Measurements from ENCODE around the gene ILDR1.

Gene ILDR1

GRCh38 chr3:122032531-122032930 is 10.5 kb upstream of the ILDR1 start:
- Histone ChIP-seq H3K27me3 (ENCODE audit: insufficient read depth, insufficient read length) (no peaks in the 10 kb centered on the region), H3K9ac (ENCODE audit: insufficient read length, low read depth) (no peak overlapping the region), H3K4me1 (ENCODE audit: insufficient read depth, insufficient read length) (no peaks in the 10 kb centered on the region), H3K9me3 (ENCODE audit: insufficient read depth, low read length) (peaks cover 25% of the 10 kb centered on the region), H3K4me3 (ENCODE audit: insufficient read length, low read depth) (no peak overlapping the region), H3K36me3 (ENCODE audit: insufficient read depth, insufficient read length, low read length) (no peaks in the 10 kb centered on the region)
- TF ChIP-seq SUZ12 (IDR thresholded peaks at IDR 0.05; ENCODE audit: extremely low read depth, insufficient read depth, insufficient read length) (no peak), YY1 (IDR thresholded peaks at IDR 0.05; ENCODE audit: insufficient read depth, insufficient read length) (no peak)
- no peak for DNase-seq (ENCODE audit: low read depth, low spot score)

- Histone ChIP-seq H3K36me3 (ENCODE audit: insufficient read depth, insufficient read length, low read length) (no peaks in the 10 kb centered on the region), H3K9ac (ENCODE audit: insufficient read length, low read depth) (no peak overlapping the region), H3K4me1 (ENCODE audit: insufficient read depth, insufficient read length) (no peaks in the 10 kb centered on the region), H3K9me3 (ENCODE audit: insufficient read depth, low read length) (peaks cover 11% of the 10 kb centered on the region; the same call in 1 of the 2 replicates), H3K27me3 (ENCODE audit: insufficient read depth, insufficient read length) (no peaks in the 10 kb centered on the region), H3K4me3 (ENCODE audit: insufficient read length, low read depth) (no peak overlapping the region)
- no peak for TF ChIP-seq ZNF274 (IDR thresholded peaks at IDR 0.05; ENCODE audit: low read depth, low read length)
- TF ChIP-seq SUZ12 (IDR thresholded peaks at IDR 0.05; ENCODE audit: extremely low read depth, insufficient read depth, insufficient read length): no peak
- TF ChIP-seq YY1 (IDR thresholded peaks at IDR 0.05; ENCODE audit: insufficient read depth, insufficient read length): no peak
- no peak for DNase-seq (ENCODE audit: low read depth, low spot score)
Observed at GRCh38 chr3:122031123-122031468, 9.0 kb upstream of the ILDR1 start.

DNA sequence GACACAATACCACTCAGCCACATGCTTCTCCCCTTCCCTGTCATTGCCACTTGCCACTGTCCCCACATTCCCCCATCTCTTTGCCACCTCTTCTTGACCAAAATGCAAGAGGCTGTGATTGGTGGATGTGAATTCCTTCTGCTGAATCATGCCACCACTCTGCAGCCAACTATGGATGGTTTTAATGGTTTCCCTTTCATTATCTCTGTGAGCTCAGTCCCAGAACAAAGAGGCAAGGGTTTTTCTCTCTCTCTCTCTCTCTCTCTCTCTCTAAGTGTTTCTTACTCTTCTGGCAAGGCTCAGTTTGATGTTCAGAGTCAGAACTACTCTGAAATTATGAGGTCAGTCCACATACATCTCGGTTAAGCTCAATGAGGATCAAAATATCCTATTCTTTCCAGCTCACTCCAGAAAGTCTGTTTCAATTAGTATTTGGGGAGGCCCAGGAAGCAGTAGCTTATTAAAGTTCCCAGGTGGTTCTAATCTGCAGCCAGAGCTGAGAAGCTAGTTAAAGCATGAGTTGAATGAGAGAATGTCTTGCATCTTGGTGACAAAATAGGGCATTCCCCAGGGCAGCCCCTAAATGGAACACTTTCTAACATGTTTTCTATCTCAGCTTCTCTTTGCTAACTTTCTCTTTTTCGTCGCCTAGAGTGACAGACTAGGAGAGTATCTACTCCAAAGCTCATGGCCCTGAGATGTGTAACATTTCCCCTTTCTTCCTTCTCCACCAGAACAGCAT is 8.5 kb upstream of the ILDR1 start:
- Histone ChIP-seq H3K4me3 (ENCODE audit: insufficient read length, low read depth) (no peak overlapping the region), H3K36me3 (ENCODE audit: insufficient read depth, insufficient read length, low read length) (no peaks in the 10 kb centered on the region), H3K9ac (ENCODE audit: insufficient read length, low read depth) (no peak overlapping the region), H3K27me3 (ENCODE audit: insufficient read depth, insufficient read length) (no peaks in the 10 kb centered on the region), H3K4me1 (ENCODE audit: insufficient read depth, insufficient read length) (no peaks in the 10 kb centered on the region), H3K9me3 (ENCODE audit: insufficient read depth, low read length) (peaks cover 5% of the 10 kb centered on the region; the same call in 1 of the 2 replicates)
- DNase-seq (ENCODE audit: low read depth, low spot score): peak; percentile 11
- TF ChIP-seq ZNF274 (IDR thresholded peaks at IDR 0.05; ENCODE audit: low read depth, low read length) (no peak), SUZ12 (IDR thresholded peaks at IDR 0.05; ENCODE audit: extremely low read depth, insufficient read depth, insufficient read length) (no peak), YY1 (IDR thresholded peaks at IDR 0.05; ENCODE audit: insufficient read depth, insufficient read length) (no peak)

DNA sequence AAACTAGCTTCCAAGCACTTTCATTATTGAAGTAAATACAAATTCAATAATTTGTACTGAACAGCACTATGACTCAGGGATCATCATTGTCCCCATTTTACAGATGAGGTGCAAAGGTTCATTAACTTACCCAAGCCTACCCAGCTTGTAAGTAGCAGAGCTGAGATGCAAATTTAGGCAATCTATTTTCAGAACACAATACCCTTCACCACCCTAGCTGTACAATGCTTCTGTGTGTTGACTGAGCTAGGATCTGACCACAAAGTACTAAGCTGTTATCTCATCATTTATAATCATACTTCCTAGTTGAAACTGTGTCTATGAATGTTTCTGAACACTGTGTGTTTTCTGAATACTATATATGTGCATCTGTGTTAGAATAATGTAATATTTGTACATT is 3.2 kb upstream of the ILDR1 start:
- Histone ChIP-seq H3K4me3 (ENCODE audit: insufficient read length, low read depth) (no peak overlapping the region), H3K4me1 (ENCODE audit: insufficient read depth, insufficient read length) (no peaks in the 10 kb centered on the region), H3K27me3 (ENCODE audit: insufficient read depth, insufficient read length) (peaks cover 21% of the 10 kb centered on the region), H3K36me3 (ENCODE audit: insufficient read depth, insufficient read length, low read length) (no peaks in the 10 kb centered on the region), H3K9me3 (ENCODE audit: insufficient read depth, low read length) (no peaks in the 10 kb centered on the region), H3K9ac (ENCODE audit: insufficient read length, low read depth) (no peak overlapping the region)
- no peak for TF ChIP-seq ZNF274 (IDR thresholded peaks at IDR 0.05; ENCODE audit: low read depth, low read length)
- TF ChIP-seq SUZ12 (IDR thresholded peaks at IDR 0.05; ENCODE audit: extremely low read depth, insufficient read depth, insufficient read length): no peak
- no peak for DNase-seq (ENCODE audit: low read depth, low spot score)

DNA sequence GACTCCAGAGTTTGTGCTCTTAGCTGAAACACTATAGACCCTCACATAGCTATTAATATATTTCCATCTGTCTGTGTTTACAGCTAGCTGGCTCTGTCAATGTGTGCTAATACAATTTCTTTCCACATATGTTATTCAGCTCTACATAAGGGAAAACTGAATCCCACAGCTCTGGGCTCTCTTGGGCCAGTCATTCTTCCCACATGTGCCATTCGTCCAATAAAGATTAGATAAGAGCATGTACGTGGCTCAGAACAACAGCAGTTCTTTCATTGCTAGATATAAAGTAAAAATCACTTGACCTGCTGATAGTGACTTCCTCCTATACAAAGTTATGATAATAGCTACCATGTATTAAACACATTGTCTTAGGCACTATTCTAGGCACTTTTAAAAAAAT is 2.8 kb upstream of the ILDR1 start:
- H3K36me3 ChIP-seq (ENCODE audit: insufficient read depth, insufficient read length, low read length): no peaks in the 10 kb centered on the region
- DNase-seq (ENCODE audit: low read depth, low spot score): no peak
- TF ChIP-seq YY1 (IDR thresholded peaks at IDR 0.05; ENCODE audit: insufficient read depth, insufficient read length) (no peak), SUZ12 (IDR thresholded peaks at IDR 0.05; ENCODE audit: extremely low read depth, insufficient read depth, insufficient read length) (no peak)

GRCh38 chr3:122023335-122023910 is 1.4 kb upstream of the ILDR1 start:
- TF ChIP-seq YY1 (IDR thresholded peaks at IDR 0.05; ENCODE audit: insufficient read depth, insufficient read length) (no peak), SUZ12 (IDR thresholded peaks at IDR 0.05; ENCODE audit: extremely low read depth, insufficient read depth, insufficient read length) (no peak), ZNF274 (IDR thresholded peaks at IDR 0.05; ENCODE audit: low read depth, low read length) (no peak)
- no peak overlapping the region for H3K9ac ChIP-seq (ENCODE audit: insufficient read length, low read depth)
- no peak for DNase-seq (ENCODE audit: low read depth, low spot score)
- H3K9me3 ChIP-seq (ENCODE audit: insufficient read depth, low read length): no peaks in the 10 kb centered on the region
- peaks cover 25% of the 10 kb centered on the region for H3K27me3 ChIP-seq (ENCODE audit: insufficient read depth, insufficient read length)
- no peaks in the 10 kb centered on the region for H3K36me3 ChIP-seq (ENCODE audit: insufficient read depth, insufficient read length, low read length)
- no peaks in the 10 kb centered on the region for H3K4me1 ChIP-seq (ENCODE audit: insufficient read depth, insufficient read length)
- H3K4me3 ChIP-seq (ENCODE audit: insufficient read length, low read depth): no peak overlapping the region

More for the DNA sequence above, 2.8 kb upstream of the ILDR1 start:
- Histone ChIP-seq H3K9me3 (ENCODE audit: insufficient read depth, low read length) (no peaks in the 10 kb centered on the region), H3K4me1 (ENCODE audit: insufficient read depth, insufficient read length) (no peaks in the 10 kb centered on the region), H3K27me3 (ENCODE audit: insufficient read depth, insufficient read length) (peaks cover 21% of the 10 kb centered on the region), H3K4me3 (ENCODE audit: insufficient read length, low read depth) (no peak overlapping the region), H3K9ac (ENCODE audit: insufficient read length, low read depth) (no peak overlapping the region)

DNA sequence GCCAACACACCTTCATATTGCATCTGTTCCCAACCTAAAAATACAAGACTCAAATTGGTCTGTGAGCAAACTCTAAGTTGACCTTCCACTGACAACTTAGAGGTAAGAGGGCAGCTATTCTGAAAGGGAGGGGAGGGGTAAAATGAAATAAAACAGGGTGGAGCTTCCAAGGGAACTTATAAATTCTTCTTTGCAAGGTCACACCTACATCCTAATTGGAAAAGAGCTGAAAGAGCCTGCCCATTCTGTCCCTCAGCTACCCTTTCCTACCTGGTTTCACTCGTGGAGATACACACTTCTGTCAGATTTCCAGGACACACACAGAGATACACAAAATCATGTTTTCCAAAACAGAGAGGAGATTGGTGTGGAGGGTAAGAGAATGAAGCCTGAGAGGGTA is 1.0 kb downstream of the ILDR1 start:
- Histone ChIP-seq H3K4me3 (ENCODE audit: insufficient read length, low read depth) (no peak overlapping the region), H3K36me3 (ENCODE audit: insufficient read depth, insufficient read length, low read length) (no peaks in the 10 kb centered on the region), H3K27me3 (ENCODE audit: insufficient read depth, insufficient read length) (peaks cover 25% of the 10 kb centered on the region), H3K9me3 (ENCODE audit: insufficient read depth, low read length) (no peaks in the 10 kb centered on the region), H3K4me1 (ENCODE audit: insufficient read depth, insufficient read length) (no peaks in the 10 kb centered on the region), H3K9ac (ENCODE audit: insufficient read length, low read depth) (no peak overlapping the region)
- TF ChIP-seq SUZ12 (IDR thresholded peaks at IDR 0.05; ENCODE audit: extremely low read depth, insufficient read depth, insufficient read length) (no peak), YY1 (IDR thresholded peaks at IDR 0.05; ENCODE audit: insufficient read depth, insufficient read length) (no peak), ZNF274 (IDR thresholded peaks at IDR 0.05; ENCODE audit: low read depth, low read length) (no peak)
- no peak for DNase-seq (ENCODE audit: low read depth, low spot score)
